HG02970 (cell line): ENCODE data around the gene PLXNB1.

ENCODE experiments used
- ATAC-seq: cut with Tn5 transposase; IDR thresholded peaks from one replicate; pipeline ENCODE4 v1.9.1; 2021; ENCODE audit warnings: mild to moderate bottlenecking, moderate library complexity, moderate number of reproducible peaks; ENCODE audit not compliant: unreplicated experiment, low FRiP score

Gene PLXNB1

GRCh38 chr3:48422681-48423080 is 7.2 kb downstream of the PLXNB1 start:
- ATAC-seq: no peak

DNA sequence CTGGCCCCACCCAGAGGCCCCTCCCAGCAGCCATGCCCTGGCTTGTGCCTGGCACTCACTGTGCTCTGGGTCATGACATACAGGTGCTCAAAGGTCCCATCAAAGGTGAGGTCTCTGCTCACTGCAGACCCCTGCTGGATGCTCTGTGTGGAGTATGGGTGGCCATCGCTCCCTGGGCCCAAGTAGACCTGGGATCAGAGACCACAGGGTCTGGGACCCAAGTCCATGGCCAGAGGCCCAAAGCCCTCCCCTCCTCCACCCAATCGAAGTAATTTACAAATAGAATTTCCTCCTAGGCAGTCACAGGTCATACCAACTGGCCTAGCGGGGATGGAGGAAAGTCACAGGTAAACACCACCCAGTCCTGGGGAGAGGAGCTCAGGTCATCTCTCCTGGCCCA is 7.6 kb downstream of the PLXNB1 start:
- no peak for ATAC-seq

DNA sequence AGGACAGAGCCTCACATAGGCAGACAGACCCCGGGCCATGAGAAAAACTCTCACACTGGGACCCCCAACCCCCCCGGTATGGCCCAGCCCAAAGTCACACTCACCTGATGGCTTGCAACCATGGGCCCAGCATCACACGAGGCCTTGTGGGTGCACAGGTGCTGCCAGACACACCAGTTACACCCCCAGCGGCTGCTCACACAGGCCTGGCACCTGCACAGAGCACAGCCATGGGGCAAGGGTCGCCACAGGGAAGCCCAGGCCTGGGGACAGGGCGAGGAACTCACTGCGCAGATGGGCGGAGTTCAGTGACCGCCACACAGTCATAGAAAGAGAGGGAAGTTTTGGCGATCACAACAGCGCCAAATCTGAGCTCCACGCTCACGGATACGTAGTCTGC is 9.3 kb downstream of the PLXNB1 start:
- ATAC-seq: no peak

- no peak for ATAC-seq
Observed at GRCh38 chr3:48419597-48419996, 10.3 kb downstream of the PLXNB1 start.

DNA sequence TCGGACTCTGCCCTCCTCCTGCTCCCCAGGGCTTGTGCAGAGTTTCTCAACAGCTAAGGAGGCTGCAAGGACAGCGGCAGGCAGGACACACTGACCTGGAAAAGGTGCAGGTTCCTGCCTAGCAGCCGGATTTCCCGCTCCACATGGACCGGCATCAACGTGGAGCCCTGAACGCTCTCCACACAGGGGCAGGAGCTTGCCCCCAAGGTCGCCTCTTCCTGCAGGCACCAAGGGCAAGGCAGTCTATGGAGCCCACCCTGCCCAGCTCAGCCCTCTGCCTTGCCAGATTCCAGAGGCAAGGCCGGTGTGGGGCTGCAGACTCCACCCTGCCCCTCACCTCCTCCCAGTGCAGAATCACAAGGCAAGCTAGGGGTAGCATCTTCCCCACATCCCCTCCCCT is 10.7 kb downstream of the PLXNB1 start:
- no peak for ATAC-seq

DNA sequence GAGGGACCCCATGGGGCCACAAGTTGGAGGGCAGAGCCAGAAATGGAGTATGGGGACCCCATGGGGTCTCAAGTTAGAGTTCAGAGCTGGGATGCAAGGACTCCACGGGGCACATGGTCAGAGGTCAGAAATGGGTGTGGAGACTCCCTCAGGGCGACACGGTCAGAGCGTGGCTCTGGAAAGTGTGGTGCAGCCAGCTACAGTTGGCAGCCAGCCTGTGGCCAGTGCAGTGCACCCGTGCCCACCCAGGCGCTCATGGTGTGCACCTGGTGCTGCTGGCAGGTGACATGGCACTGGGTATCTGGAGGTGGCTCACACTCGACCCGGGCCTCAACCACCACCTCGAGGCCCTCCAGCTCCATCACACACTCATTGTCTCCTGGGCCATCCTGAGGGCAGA is 11.2 kb downstream of the PLXNB1 start:
- no peak for ATAC-seq

DNA sequence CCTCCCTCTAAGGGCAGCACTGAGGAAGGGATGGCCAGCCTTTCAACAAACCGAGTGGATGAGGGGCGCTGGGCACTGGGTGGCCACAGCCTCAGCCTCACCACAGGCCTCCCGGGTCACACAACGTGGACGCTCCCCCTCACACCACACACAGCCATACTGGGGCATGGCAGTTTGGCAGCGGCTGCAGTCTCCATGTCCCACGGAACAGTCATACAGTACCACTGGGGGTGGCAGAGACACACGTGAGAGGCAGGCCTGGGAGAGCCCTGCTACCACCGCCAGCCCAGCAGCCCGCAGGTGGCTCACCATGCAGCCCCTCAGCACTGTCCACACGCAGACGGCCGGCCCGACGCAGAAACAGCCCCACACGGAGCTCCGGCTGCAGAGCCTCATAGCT is 11.7 kb downstream of the PLXNB1 start:
- ATAC-seq: no peak

- no peak for ATAC-seq
Observed at GRCh38 chr3:48417529-48418108, 12.3 kb downstream of the PLXNB1 start.

GRCh38 chr3:48416546-48416945 is 13.3 kb downstream of the PLXNB1 start:
- ATAC-seq: no peak

GRCh38 chr3:48416091-48416505 is 13.8 kb downstream of the PLXNB1 start:
- ATAC-seq: no peak

DNA sequence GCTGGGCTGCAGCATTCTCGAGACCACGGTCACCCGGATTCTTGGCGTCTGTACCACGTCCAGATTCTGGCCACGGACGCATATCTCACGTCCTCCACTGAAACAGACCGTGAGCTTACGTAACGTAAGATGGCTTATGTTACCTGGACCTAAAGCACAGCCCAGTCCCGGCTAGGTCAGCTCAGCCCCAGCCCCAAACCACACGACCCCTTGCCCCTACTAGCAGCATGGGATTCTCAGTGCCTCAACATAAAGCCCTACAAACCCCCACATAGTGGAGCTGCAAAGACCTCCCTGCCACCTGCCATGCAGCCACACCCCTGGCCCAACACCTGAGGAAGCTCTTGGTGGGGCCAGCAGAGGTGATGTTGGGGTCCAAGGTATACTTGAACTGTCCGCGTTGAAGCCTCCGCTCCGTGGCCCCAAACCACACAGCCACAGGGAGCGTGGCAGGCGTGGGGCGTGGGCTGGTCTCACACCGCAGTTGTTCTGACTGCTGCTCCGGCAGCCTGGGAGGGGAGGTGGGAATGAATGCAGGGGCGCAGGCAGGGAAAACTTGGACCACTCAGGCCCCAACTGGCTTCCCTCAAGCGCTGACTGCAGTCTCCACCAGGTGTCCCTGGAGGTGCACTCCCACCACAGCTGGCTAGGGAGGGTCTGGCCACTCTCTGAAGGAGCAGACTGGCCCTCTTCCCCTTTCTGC is 14.5 kb downstream of the PLXNB1 start:
- no peak for ATAC-seq

DNA sequence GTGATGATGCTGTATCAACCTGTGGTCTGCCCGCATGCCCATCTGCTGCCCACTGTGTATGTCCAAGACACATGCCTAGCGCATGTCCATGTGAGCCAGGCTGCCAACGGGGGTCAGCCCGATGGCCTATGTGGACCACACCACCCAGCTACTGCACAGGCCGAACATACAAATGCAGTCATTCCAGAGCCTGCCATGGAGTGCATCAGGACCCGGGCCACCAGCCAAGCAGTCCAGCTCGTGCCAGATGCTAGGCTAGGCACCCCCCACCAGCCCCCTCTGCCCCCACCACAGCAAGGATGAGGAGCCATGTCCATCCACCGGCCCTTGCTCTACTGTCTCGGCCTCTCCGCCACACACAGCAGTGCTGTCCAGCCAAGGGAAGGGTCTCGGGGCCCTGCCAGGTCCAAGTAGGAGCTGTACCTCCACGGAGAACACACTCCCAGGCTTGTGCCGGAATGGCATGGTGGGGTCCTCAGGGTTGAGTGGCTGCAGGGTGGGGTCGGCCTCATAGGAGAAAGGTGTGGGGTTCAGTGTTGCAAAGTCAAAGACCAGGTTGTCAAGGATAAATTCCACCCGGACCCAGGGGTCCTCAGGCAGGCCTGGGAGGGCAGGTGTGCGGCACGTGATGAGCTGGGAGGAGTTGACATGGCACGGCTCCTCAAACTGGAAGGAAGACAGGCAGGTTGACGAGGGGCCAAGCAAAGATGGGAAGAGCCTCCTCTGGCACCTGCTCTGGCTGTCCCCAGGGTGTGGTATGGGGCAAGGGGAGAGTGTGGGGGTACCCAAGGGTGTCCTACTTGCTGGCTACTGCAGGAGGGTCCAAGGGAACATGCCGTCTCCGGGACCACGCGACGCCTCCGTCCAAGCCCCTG is 15.3 kb downstream of the PLXNB1 start:
- no peak for ATAC-seq

- no peak for ATAC-seq
Observed at GRCh38 chr3:48413611-48414010, 16.3 kb downstream of the PLXNB1 start.

DNA sequence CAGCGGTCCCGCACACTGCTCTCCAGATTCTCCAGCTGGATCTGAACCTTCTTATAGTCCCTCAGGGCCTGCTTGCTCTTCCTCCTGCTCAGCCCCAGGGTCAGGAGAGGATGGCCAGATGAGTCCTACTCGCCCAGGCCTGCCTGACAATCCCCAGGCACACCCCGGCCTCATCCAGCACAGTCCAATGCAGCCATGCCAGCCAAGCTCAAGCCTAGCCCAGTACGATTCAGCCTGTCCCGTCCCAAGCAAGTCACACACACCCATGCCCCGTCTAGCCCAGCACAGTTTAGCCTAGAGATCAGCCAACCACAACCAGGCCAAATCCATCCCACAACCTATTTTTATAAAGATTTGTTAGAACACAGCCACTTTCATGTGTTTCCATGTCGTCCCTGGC is 16.8 kb downstream of the PLXNB1 start:
- ATAC-seq: no peak

- no peak for ATAC-seq
Observed at GRCh38 chr3:48412375-48413001, 17.4 kb downstream of the PLXNB1 start.

GRCh38 chr3:48411606-48412374 is 18.1 kb downstream of the PLXNB1 start:
- no peak for ATAC-seq

DNA sequence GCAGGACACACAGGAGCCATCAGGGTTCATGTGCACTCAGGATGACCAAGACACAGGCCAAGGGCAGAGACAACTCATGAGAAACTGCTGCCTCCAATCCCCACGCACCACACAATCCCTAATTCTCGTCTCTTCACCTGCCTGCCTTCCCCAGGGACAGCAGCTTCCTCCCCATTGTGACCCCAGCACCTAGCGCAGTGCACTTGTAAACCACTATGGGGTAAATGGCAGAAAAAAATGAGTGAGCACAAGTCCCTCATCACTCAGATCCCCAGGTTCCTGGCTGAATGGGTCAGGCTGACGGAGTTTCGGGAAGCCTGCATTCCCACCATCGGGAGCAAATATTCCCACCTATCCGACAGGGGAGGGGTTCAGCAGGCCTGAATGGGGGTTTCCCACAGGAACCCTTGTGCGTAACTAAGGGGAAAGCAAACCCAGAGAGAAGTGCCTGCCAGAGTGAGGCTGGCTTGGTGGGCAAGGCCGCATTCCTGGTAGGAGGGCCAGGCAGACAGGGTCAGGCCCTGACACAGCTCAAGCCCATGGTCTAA is 18.8 kb downstream of the PLXNB1 start:
- no peak for ATAC-seq

DNA sequence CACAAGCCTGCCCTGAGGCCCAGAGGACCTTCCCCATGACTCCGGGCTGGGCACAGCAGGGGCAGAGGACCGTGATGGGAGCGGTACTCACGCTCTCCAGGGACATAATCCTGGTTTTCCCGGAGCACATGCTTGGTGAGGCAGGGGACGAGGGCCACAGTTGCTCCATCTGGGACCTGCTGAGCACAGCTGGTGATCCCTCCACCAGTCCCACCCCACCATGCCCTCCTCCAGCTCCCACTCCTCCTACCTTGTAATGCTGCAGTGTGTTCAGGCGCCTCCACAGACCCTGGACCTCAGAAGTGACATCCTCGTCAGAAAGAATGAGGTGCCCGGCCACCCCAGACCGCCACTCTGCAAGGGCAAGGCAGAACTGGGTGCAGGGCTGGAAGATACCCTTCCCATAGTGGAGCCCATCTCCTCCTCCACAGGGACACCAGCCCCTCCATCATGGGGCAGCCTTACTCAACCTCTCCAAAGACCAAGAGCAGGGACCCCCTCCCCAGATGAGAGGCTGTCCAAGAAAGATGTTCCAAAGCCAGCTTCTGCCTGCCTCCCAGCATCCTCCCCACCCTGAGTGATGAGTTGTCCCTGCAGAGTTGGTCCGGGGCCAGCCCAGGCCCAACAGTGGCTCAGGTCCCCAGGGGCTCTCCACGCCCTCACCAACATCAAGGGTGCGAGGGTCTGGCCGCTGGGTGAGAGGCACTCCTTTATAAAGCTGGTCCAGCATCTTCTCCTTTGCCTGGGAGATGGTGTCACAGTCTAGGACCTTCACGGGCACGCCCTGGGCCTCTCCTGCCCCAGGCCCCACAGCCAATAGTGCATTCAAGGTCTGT is 19.5 kb downstream of the PLXNB1 start:
- ATAC-seq: no peak
